GM12892 (cell line): Measurements from ENCODE around the gene LDLRAD4.

Source experiments
- POLR2A ChIP-seq: IDR thresholded peaks from 2 replicates; pipeline ENCODE4 v1.6.1; 2011; ENCODE audit warnings: low read depth, low read length, control low read depth
- POLR2AphosphoS5 ChIP-seq: IDR thresholded peaks from 2 replicates; pipeline ENCODE4 v1.6.1; 2011; ENCODE audit warnings: low read depth, low read length, control low read depth

DNA sequence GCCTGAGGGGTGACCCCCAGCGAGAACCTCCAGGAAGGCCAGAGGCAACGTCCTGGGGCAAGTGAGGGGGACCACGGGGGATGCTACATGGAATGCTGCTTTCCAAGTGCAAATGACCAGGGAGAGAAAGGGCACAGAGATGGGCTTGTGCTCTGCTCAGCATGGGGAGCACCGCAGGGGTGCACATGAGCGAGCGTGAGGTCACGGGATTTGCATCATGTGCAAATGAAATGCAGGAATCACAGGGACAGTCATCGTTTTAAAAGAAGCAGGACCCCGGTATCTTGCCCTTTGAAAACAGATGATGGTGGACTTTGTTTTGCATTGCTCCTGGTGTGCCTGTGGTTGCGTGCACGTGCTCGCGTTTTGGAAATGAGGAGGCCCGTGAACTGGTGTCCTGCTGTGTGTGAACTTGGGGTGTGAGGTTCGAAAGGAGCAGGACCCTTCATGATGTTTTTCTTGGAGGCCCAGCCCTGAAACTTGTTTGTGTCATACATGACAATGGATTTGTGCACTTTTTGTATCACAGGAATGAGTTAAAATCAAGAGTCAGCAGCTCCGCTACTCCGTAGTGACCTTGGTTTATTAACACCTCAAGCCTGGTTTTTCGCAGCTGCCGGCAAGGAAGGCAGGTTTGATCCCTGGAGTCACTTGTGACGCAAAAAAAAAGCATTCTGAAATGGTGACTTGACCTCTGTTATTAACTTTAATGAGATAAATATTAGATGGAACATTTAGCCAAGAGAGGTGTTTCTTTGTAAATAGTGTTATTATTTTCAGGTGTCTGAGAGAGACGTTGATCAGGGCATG, 234.5 kb downstream of the LDLRAD4 start:
- TF ChIP-seq POLR2AphosphoS5: no peak
- no peak for TF ChIP-seq POLR2A
